IMR-90 (cell line): ENCODE measurements around the gene IL11RA.

ENCODE experiments used
- CEBPB ChIP-seq: IDR thresholded peaks from 2 replicates; pipeline ENCODE4 v1.6.1; 2012; ENCODE audit warnings: low read depth, low read length, improper control_type of control experiment
- MXI1 ChIP-seq: IDR thresholded peaks from 2 replicates; pipeline ENCODE4 v1.6.1; 2012; ENCODE audit warnings: low read depth, mild to moderate bottlenecking, low read length, moderate library complexity, borderline replicate concordance
- POLR2A ChIP-seq: IDR thresholded peaks from 2 replicates; pipeline ENCODE4 v1.6.1; 2012; ENCODE audit warnings: mild to moderate bottlenecking, low read depth, low read length
- RAD21 ChIP-seq: IDR thresholded peaks from 2 replicates; pipeline ENCODE4 v1.6.1; 2012; ENCODE audit warnings: low read length, improper control_type of control experiment
- TF ChIP-seq, protein P1 (sequence below): conservative IDR thresholded peaks from 2 replicates; pipeline ENCODE4 v1.5.1; 2012; ENCODE audit warnings: mild to moderate bottlenecking, low read depth, low read length, improper control_type of control experiment
- TF ChIP-seq, protein P2 (sequence below): fragments of 150-350 bp; IDR thresholded peaks from 2 replicates; pipeline ENCODE4 v1.6.1; 2017; ENCODE audit warnings: mild to moderate bottlenecking, antibody characterized with exemption, low read length, low read depth

DNA sequence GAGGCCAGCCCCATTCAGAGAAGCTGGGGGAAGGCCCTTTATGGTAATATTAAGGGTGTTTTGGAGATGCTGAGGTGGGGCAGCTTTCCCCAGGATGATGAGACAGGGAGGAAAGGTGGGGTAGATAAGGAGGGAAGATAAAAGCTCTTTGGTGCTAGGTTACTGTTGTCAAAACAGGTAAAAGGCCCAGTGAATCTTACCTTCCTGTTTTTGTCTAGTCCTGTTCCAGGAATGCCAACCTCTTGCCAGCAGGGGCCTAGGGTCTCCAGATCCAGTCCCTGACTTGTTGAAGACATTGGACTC, 11.3 kb downstream of the IL11RA start:
- TF ChIP-seq CEBPB, result no peak
- TF ChIP-seq, protein P1, sequence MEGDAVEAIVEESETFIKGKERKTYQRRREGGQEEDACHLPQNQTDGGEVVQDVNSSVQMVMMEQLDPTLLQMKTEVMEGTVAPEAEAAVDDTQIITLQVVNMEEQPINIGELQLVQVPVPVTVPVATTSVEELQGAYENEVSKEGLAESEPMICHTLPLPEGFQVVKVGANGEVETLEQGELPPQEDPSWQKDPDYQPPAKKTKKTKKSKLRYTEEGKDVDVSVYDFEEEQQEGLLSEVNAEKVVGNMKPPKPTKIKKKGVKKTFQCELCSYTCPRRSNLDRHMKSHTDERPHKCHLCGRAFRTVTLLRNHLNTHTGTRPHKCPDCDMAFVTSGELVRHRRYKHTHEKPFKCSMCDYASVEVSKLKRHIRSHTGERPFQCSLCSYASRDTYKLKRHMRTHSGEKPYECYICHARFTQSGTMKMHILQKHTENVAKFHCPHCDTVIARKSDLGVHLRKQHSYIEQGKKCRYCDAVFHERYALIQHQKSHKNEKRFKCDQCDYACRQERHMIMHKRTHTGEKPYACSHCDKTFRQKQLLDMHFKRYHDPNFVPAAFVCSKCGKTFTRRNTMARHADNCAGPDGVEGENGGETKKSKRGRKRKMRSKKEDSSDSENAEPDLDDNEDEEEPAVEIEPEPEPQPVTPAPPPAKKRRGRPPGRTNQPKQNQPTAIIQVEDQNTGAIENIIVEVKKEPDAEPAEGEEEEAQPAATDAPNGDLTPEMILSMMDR, result no peak
- TF ChIP-seq POLR2A, result no peak
- TF ChIP-seq, protein P2, sequence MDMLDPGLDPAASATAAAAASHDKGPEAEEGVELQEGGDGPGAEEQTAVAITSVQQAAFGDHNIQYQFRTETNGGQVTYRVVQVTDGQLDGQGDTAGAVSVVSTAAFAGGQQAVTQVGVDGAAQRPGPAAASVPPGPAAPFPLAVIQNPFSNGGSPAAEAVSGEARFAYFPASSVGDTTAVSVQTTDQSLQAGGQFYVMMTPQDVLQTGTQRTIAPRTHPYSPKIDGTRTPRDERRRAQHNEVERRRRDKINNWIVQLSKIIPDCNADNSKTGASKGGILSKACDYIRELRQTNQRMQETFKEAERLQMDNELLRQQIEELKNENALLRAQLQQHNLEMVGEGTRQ, result no peak
- no peak for TF ChIP-seq RAD21
- no peak for TF ChIP-seq MXI1
